Activated CD4-positive, alpha-beta T cell treated with anti-CD3 and anti-CD28 coated beads, Interleukin-2, amount 50 U/mL, for 16 hours (primary cell): ENCODE measurements around the gene HRH3.

Experiments used
- DNase-seq: peaks from one replicate; pipeline ENCODE4 v3.0.0-alpha.2; 2020

HRH3 gene

DNA sequence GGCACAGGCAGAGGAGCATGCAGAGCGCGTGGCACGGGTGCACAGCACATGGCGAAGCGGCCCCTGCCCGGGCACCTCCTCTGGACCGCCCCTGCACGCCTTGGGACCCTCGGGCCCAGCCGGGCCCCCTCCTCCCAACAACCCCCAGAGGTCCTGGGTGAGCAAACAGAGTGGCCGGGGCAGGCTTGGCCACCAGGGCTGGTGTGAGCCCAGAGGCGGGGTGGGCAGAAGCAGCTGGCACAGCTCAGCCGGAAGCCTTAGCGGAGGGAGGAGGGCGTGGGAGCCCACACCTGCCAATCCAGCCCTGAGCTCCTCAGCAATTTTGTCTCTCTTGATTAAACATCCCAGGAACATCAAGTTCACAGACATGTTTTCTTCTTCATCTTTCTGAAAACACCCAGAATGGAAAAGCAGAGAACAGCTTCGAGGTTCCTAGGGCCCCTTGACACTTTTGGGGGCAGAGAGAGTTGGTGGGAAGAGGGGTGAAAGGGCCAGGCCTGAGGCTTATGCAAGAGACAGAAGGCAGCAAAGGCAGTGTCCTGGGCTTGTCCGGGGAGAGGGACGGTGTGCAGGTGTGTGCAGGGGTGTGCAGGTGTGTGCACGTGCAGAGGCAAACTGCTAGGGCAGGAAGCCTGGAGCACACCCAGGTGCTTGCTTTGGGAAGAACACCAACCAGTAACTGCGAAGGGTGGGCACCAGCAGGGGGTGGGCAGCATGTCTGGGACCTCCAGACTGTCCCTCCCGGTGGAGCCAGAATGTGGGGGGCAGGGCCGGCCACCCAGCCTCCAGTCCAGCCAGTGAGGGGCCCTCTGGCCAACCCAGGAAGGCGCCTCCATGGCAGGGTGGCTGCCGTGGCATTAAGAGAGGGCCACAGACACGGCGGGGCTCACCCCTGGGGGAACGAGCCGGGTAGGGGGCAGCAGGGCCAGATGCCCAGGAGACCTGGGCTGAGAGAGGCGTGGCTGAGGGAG lies 4.8 kb downstream of the HRH3 start:
- DNase-seq, result no peak

DNA sequence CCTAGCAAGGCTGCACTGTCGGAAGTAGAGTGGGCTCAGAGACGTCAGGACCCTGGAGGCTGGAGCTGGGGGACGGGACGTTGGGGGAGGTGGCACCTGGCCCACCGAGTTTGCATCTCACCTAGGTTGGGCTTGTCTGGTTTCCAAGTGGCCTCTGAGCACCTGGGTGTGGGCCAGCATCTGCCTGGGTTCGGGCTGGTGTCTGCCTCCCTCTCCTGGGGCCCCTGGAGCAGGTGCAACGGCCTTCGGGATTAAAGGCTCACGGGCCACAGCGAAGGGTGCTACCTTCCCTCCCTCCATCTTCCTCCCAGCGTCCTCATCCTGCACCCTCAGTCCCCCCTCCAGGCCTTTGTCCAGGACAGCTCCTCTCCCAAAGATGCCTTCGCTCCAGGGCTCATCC lies 6.0 kb downstream of the HRH3 start:
- DNase-seq, result no peak

DNA sequence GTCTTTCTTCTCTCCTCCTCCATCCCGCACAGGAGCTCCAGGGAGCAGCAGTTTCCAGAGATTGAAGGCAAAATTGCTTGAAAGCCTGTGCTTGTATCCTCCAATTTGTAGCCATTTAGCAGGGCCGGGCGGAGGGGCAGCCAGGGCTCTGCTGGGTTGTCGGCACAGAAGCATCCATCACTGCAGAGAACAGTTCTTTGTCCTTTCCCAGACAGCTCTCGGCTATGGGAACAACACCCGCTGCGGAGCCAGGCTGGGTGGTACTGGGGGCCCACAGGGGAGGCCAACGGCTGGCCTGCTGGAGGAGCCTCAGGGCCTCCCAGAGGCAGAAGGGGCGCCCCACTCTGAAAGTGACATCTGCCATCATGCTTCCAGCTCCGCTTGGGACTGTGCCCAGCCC lies 7.8 kb downstream of the HRH3 start:
- no peak for DNase-seq

DNA sequence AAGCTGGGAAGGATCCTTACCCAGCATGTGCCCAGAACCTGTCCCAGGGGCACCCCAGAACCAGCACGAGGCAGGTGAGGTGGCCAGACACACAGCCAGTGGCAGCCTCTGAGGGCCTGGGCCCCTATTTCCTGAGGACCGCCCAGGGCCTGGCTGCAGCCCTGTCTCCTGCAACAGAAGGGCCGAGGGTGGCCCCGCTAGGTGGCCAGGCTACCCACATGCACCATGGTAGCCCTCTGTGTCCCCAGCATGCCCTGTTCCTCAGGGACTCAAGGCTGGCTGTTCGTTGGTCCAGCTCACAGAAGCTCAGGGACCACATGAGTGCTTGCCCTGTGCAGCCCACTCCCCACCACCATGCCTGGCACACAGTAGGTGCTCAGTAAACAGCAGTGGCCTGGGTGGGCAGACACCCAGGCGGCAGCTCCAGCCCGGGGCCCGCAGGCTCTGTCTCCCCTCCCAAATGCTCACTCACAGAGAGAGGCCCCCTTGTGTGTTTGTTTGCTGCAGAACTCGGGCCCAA lies 8.2 kb downstream of the HRH3 start:
- DNase-seq, result no peak

DNA sequence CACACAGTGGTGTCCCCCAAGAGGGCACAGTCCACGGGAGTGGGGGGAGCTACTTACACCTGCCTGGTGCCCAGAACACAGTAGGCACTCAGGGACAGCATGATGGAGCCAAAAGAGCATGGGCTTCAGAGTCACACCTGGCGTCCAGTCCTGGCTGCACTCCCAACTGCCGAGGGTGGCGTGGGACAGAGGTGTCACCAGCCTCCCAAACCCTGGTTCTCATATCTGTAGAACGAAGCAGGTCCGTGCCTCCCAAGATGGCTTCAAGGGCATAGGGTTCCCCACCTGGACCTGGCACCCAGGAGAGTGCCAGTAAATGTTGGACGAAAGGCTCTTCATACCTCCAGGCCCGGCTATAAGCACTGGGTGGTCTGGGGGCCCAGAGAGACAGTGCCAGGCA lies 8.9 kb downstream of the HRH3 start:
- DNase-seq, result no peak

DNA sequence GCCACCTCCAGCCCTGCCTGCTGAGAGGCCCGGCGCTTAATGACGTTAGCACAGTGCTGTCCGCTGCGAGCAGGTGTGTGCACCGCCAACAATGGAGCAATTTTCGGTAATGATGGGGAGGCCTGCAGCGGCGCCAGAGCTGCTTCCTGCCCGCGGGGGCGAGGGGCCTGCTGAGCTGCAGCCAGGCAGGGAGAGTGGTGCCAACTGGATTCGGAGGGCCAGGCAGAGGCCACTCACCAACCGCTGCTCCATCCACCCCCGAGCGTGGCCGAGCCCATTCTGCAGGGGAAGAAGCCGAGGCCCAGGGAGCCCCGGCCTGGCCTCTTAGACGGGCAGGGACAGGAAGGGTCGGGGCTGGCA lies 9.6 kb downstream of the HRH3 start:
- no peak for DNase-seq

DNA sequence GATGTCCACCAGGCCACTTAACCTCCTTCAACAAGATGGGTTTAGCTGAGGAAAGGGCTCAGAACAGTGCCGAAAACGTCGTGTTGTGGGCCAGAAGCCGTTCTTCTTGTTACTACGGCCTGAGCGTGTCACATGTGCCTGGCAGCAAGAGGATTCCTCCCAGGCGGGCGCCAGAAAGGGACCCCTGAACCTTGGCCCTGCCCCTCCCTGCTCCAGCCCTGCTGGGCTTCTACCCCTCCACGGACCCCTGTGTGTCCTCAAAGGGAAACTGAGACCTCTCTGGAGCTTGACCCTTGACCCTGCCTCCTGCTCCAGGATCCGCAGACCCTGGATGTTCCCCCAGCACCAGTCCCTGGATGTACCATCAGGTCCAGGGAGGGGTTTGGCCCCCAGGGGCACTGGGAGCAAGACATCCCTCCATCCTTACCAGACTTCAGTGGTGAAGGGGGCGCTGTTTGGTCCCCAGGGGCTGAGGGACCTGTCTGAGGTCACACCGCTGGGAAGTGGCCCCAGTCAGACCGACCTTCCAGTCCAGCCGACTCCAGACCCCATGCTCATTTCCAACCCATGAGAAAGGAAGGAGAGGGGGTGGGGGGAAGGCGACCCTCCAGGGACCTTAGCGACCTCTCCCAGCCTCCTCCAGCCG lies 10.1 kb downstream of the HRH3 start:
- DNase-seq, result no peak

DNA sequence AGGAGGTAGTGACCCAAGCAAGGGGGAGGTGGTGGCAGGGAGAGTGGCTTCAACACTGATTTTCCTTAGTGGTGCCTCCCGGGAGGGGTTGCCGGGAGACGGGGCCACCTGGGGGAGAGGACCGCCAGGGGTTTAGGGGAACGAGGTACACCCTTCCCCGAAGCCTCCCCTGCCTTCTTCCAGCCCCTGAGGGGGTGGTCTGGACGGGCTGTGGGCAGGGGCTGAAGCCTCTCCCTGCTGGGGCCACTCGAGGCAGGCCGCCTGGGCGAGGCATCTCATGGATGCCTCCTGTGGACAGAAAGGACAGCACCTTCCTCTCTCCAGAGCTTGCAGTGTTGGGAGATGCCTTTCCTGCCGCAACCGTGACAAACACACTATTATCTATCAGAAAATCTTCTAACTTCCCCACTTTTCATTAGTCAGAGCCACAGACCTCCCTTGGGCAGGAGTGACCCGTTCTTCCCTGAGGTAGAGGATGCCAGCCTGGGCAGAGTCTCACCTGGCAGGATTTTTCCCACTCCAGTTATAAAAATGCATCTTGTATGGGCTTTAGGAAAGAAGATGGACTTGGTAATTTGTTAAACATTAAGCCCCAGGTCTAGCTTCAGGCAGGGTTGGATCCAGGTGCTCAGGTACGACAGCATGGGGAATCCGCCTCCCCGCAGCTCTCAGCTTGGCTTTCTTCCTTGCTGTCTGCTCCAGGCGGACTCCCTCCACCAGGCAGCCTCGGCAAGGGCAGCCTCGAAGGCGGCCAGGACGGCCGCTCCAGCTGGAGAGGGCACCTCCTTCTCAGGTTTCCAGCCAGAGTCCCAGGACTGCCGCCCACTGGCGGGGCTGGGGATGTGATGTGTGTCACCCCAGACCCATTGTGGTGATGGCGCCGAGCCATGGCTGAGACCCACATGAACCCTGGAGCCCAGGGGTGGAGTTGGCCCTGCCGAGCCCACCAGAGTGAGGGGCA lies 11.0 kb downstream of the HRH3 start:
- no peak for DNase-seq

DNA sequence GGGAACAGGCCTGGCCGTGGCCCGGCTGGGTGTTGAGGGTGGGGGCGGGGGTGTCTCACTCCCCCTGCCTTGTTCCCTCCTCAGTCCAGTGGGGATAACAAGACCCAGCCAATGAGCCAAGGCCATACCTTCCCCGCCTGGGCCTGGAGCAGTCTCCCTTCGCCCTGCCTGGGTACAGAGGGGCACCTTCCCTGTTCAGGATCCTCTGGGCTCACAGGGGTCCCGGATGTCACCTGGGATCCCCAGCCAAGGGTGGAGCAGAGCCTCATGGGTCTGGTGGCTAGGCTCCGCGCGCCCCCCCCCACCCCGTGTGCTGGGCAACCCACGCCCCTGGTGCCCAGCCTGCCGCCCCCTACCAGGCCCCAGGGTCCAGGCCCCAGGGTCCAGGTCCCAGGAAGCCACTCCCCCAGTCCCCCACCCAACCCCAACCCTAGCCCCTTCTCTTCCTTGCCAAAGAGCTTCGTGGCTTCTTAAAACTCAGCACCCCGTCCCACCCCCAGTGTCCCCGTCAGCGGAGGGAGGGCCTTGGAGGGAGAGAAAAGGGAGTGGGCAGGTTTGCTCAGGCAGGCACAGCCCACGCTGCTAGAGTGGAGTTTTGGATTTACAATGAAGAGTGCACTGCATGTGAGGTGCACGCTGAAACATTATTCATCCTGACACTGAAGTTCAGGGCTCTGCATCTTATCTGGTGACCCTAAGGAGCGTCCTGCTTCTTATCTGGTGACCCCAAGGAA lies 11.8 kb downstream of the HRH3 start:
- DNase-seq, result no peak

DNA sequence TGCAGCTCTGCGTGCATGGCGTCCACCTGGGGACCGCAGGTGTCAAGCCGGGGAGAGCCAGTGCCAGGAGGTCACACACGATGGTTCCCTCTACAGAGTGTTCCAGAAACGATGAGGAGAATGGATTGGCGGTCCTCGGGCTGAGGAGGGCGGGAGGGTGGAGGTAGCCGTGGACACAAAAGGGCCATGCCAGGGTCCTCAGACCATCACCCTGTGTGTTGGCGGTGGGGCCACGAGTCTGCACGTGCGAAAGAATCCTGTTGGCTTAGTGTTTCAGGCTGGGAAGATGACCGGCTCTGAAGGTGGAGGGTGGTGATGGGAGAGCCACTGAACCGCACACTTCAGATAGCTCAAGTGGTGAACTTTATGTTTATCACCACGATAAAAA lies 13.7 kb downstream of the HRH3 start:
- no peak for DNase-seq

DNA sequence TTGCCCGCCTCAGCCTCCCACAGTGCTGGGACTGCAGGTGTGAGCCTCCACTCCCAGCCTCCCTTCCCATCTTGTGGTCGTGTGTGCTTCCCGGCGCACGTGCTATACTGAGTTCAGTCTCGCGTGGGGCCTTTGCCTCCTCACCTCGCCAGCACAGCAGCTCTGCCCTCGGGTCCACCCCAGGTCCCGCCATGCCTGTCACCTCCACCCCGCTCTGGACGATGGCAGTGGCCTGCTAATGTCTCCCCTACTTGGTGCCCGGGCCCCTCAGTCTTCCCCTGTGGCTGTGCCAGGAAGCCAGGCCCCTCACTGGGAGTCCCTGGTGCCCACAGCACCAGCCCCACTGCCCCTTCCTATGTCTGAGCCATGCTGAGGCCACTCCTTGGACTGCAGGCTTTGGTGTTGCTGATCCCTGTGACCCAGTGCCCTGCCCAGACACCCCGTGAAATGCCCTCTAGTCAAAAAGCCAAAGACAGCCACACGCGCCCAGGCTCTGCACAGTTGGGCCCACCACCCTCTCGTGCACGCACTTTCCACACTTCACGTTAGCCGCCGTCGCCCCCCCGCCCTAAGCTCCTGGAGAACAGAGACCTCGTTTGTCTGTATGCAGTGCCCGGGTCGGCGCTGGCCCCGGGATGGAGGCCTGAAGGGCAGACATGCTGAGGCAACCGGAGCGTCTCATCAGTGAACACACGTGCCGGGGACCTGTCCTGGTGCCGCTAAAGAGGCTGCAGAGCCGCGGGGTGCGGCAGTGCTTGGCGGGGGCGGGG lies 14.3 kb downstream of the HRH3 start:
- no peak for DNase-seq

DNA sequence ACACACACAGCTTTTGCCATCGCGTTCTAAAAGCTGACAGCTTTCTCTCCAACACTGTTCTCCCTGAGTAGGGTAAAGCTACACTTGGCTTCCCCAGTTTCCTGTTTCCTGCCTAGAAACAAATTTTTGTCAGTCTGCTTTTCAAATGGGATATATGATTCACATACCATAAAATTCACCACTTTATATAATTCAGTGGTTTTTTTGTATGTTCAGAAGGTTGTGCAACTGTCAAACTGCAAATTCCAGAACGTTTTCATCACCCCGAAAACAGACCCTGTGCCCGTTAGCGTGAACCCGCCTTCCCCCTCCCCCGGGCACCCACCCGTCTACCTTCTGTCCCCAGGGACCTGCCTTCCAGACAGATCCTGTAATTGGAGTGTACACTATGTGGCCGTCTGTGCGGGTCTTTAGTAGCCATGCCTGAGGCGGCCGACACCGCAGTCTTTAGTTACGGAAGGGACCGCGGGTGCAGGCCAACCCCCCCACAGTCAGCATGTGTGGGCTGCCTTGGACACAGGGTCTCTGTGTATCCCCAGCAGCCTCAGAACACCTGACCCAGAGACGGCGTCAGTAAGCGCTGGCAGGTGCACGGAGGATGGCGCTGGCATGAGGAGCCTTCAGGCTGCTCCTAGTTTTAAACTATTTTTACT lies 16.6 kb downstream of the HRH3 start:
- no peak for DNase-seq

DNA sequence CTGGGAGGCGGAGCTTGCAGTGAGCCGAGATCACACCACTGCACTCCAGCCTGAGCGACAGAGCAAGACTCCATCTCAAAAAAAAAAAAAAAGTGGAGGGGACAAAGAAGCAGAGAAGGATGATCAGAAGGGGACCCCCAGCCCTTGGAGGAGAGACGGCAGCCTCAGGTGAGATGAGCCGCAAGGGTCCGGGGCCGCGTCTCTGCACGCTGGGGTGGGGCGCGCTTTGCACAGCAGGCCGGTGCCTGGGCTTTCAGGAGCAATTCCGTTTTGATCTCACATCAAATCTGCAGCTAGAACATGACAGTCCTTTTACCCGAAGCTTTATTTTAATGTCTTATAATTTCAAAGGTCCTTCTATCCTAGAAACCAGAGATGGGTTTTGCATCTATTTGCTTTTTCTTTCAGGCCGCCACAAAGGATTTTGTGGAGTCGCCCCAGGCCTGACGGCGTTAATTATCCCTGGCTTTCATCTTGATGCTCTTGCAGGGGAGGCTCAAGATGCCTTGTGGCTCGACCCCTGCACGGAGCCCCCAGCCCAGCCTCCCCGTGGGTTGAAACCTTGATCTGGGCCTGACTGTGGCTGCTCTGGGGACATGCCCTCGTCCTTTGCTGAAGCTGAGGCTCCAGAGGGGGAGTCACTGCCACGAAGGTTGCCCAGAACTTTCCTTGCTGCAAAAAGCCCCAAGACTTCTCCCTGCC lies 17.3 kb downstream of the HRH3 start:
- no peak for DNase-seq

DNA sequence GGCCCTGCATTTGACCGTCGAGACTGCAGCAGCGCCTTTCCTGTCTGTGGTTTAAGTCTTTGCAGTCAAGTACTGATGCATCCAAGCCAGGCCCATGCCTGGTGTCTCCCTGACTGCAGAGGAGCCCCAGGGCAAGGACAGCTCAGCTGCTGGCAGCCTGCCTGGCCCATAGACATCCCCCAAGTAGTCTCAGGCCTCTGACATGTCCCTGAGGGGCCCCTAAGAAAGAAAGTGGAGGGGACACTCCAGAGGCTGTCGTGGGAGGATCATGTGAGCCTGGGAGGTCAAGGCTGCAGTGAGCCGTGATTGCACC lies 18.0 kb downstream of the HRH3 start:
- no peak for DNase-seq

DNA sequence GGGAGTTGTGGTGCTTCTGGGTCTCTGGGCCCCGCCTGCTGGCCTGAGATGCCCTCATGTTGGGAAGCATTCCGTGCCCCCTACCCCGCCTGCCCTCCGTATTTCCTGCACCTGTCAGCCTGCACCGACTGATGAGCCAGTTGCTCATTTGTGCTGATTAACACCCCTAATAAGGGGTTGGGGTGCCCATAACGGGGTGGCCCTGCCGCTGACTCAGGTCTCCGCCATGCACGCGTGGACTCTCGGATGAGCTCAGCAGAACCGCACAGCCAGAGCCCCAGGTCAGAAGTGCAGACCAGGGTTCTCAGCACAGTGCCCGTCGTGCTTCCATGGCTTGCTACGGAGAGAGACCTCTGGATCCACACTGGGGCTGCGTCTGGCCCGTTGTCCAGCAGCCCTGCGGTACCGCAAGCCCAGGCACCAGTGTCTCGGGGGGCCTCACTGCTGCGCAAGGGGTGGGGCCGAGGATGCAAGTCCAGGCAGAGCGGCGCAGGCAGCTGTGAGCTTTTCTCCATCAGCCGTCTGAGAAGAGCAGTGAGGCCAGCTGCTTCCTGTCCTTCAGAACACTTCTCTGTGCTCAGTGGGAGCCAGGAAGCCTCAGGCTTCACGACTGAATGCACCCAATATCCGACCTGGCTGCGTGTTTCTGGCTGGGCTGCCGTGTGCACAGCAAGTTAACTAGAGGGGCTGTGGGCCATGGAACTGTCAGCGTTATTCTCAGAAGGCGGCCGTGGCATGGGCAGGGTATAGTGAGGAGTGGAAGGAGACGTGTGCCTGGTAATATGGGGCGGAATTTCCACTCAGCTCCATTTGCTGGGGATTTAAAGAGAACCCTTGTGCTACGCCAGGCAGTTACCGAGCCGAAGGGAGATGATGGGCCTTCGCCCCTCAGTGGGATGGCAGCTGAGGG lies 18.6 kb downstream of the HRH3 start:
- DNase-seq, result no peak

DNA sequence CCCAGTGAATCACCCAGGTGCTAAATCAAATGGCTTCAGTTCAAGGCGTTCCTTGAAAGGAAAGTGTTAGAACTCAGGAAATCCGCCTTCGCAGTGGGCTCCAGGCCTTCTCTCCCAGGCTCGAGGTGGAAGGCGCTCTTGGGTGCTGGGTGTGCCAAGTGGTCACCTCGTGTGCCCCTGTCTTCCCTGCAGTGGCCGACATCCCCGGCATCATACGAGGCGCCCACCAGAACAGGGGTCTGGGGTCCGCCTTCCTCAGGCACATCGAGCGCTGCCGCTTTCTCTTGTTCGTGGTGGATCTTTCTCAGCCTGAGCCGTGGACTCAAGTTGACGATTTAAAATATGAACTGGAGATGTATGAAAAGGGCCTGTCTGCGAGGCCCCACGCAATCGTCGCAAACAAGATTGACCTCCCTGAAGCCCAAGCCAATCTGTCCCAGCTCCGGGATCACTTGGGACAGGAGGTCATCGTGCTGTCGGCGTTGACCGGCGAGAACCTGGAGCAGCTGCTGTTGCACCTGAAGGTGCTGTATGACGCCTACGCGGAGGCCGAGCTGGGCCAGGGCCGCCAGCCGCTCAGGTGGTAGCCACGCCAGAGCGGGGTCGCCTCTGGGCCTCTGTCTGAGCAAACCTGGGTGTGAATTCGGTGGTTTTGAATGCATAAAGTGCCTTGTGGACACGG lies 19.4 kb downstream of the HRH3 start:
- DNase-seq, result no peak

DNA sequence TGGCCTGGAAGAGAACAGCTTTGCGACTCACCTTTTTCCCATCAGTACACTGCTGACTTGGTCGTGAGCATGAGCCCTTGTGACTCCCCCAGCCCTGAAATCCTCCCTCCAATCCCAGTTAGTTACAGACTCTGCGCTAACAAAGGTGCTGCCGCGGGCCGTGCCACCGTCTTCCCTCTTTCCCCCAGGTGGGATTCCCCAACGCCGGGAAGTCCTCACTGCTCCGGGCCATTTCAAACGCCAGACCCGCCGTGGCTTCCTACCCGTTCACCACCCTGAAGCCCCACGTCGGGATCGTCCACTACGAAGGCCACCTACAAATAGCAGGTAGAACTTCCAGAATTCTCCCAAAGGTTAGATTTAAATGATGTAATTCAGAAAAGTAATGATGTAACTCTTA lies 21.1 kb downstream of the HRH3 start:
- no peak for DNase-seq

DNA sequence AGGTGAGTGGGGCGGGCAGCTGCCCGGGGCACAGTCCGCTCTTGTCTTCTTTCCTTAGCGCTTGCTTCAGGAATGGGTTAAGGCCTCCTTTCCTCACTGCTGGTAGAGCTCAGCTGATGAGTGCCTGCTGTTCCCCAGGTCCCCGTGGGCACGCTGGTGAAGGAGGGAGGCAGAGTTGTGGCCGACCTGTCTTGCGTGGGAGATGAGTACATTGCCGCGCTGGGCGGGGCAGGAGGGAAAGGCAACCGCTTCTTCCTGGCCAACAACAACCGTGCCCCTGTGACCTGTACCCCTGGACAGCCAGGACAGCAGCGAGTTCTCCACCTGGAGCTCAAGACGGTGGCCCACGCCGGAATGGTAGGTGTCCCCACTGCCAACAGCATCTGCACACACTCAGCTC lies 21.6 kb downstream of the HRH3 start:
- DNase-seq, result no peak

DNA sequence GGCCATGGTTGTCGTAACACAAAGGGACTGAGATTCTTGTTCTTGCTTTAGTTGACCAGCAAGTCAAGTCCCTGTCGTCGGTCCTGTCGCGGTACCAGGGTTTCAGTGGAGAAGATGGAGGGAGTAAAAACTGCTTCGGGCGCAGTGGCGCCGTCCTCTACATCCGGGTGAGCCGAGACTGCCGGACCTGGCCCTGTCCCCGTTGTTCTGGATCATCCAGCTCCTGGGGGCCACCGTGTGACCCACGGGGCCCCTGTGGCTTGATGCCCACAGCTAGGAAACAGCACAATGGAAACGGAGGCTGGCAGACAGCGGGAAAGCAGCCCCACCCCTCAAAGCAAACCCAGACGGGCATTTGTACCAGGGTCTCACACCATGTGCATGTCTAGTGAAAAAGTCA lies 22.3 kb downstream of the HRH3 start:
- DNase-seq, result no peak
